Measurements from ENCODE around the gene SCAF4.

GRCh38 chr21:31711326-31711725 lies 20.6 kb downstream of the SCAF4 start:
- TF ChIP-seq ELF1 (IDR thresholded peaks at IDR 0.05) (no peak), SMC3 (IDR thresholded peaks at IDR 0.05; ENCODE audit: low read depth, low read length) (no peak), FOSL2 (IDR thresholded peaks at IDR 0.05; ENCODE audit: borderline replicate concordance, low read depth) (no peak), CTCF (IDR thresholded peaks at IDR 0.05) (no peak), POLR2AphosphoS5 (IDR thresholded peaks at IDR 0.05; ENCODE audit: low read depth, low read length) (no peak)

Data from SK-N-SH (cell line).